Measurements from ENCODE around the gene LIX1L.
"Not testable (repeated sequence)": the region's sequence is repeated elsewhere in the genome, so short reads cannot be mapped to it uniquely, and the experiment has no call there.

DNA sequence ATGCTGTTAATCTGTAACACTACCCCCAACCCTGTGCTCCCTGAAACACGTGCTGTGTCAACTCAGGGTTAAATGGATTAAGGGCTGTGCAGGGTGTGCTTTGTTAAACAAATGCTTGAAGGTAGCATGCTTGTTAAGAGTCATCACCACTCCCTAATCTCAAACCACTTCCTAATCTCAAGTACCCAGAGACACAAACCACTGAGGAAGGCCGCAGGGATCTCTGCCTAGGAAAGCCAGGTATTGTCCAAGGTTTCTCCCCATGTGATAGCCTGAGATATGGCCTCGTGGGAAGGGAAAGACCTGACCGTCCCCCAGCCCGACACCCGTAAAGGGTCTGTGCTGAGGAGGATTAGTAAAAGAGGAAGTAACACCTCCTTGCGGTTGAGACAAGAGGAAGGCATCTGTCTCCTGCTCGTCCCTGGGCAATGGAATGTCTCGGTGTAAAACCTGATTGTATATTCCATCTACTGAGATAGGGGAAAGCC lies 25.3 kb downstream of the LIX1L start:
- TF ChIP-seq, protein P1, sequence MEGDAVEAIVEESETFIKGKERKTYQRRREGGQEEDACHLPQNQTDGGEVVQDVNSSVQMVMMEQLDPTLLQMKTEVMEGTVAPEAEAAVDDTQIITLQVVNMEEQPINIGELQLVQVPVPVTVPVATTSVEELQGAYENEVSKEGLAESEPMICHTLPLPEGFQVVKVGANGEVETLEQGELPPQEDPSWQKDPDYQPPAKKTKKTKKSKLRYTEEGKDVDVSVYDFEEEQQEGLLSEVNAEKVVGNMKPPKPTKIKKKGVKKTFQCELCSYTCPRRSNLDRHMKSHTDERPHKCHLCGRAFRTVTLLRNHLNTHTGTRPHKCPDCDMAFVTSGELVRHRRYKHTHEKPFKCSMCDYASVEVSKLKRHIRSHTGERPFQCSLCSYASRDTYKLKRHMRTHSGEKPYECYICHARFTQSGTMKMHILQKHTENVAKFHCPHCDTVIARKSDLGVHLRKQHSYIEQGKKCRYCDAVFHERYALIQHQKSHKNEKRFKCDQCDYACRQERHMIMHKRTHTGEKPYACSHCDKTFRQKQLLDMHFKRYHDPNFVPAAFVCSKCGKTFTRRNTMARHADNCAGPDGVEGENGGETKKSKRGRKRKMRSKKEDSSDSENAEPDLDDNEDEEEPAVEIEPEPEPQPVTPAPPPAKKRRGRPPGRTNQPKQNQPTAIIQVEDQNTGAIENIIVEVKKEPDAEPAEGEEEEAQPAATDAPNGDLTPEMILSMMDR (conservative IDR thresholded peaks at IDR 0.05 in 1 of 2, IDR thresholded peaks at IDR 0.05 in 1 of 2; ENCODE audit: low read depth in 1 of 2, low read length in 2 of 2) = not testable (repeated sequence)
- TF ChIP-seq EZH2 (IDR thresholded peaks at IDR 0.05; ENCODE audit: low read length, missing control alignments) = not testable (repeated sequence)
